Endodermal cell (in vitro differentiated cells): ENCODE data around the gene UNC13B. TPM values are rescaled to one million over a fixed set of nuclear protein-coding genes. Genes with fewer than 3 reads are reported as not detected.
A peak's percentile ranks its signal among the peaks of the same experiment; 100 is the strongest.

Experiments
- DNase-seq: peaks from one replicate; pipeline ENCODE4 v3.0.0-alpha.2; 2017
- H3K27ac ChIP-seq: 2 replicates; pipeline ENCODE4 v1.5.1; 2013; ENCODE audit warnings: mild to moderate bottlenecking, low read depth, low read length, moderate library complexity
- H3K27me3 ChIP-seq: 2 replicates; pipeline ENCODE4 v1.6.1; 2013; ENCODE audit warnings: mild to moderate bottlenecking, low read length, moderate library complexity; ENCODE audit not compliant: insufficient read depth, control insufficient read depth, poor library complexity, severe bottlenecking
- H3K36me3 ChIP-seq: 2 replicates; pipeline ENCODE4 v1.7.0; 2013; ENCODE audit warnings: mild to moderate bottlenecking, low read length, moderate library complexity; ENCODE audit not compliant: control insufficient read depth, insufficient read depth
- H3K4me1 ChIP-seq: one replicate; pipeline ENCODE4 v1.7.0; 2013; ENCODE audit warnings: low read length; ENCODE audit not compliant: control insufficient read depth, insufficient read depth
- H3K4me3 ChIP-seq: 2 replicates; pipeline ENCODE4 v1.5.1; 2013; ENCODE audit warnings: mild to moderate bottlenecking, low read length, moderate library complexity
- H3K9ac ChIP-seq: 2 replicates; pipeline ENCODE4 v1.6.1; 2013; ENCODE audit warnings: mild to moderate bottlenecking, low read length, moderate library complexity; ENCODE audit not compliant: poor library complexity, severe bottlenecking; ENCODE audit errors: extremely low read depth
- H3K9me3 ChIP-seq: 2 replicates; pipeline ENCODE4 v1.6.1; 2013; ENCODE audit warnings: mild to moderate bottlenecking, low read length, moderate library complexity; ENCODE audit not compliant: control insufficient read depth
- H3K27ac Mint-ChIP-seq: 2 replicates; pipeline ENCODE4 v1.8.0; 2020; ENCODE audit warnings: mixed read lengths
- H3K27me3 Mint-ChIP-seq: 2 replicates; pipeline ENCODE4 v1.8.0; 2021; ENCODE audit warnings: mild to moderate bottlenecking, mixed read lengths; ENCODE audit not compliant: insufficient read depth
- H3K36me3 Mint-ChIP-seq: 2 replicates; pipeline ENCODE4 v1.8.0; 2020; ENCODE audit warnings: low read depth, mixed read lengths
- H3K4me1 Mint-ChIP-seq: 2 replicates; pipeline ENCODE4 v1.8.0; 2020; ENCODE audit warnings: mixed read lengths
- H3K4me3 Mint-ChIP-seq: 2 replicates; pipeline ENCODE4 v1.8.0; 2020; ENCODE audit warnings: mild to moderate bottlenecking, moderate library complexity, mixed read lengths
- H3K9me3 Mint-ChIP-seq: 2 replicates; pipeline ENCODE4 v1.8.0; 2020; ENCODE audit warnings: mild to moderate bottlenecking, mixed read lengths
- WGBS, 2 experiments: methylation state at CpG; one replicate each; pipeline versions ENCODE4 v1.1.5 to v1.1.7; 2013; ENCODE audit warnings: missing lambda C conversion rate in 2 of 2, mixed read lengths in 1 of 2; ENCODE audit not compliant: insufficient coverage in 1 of 2, insufficient read length in 1 of 2; 5-methylcytosine and 5-hydroxymethylcytosine counted together
- total RNA-seq, 2 donors: library from RNA; stranded (reverse); fragmentation: NEBNext Ultra II Directional in 1 of 2; extraction: Animal tissue kit (Norgen Biotek cat#: 25700) in 1 of 2; gene quantifications; 2 replicates in 1 of 2; 3 replicates in 1 of 2; pipeline ENCODE4 v1.2.1, GENCODE V29; 2021
- TF ChIP-seq, protein P1 (sequence below): fragments of 200-600 bp; sonication (generic); conservative IDR thresholded peaks from 2 replicates; pipeline ENCODE4 v1.5.0; 2021; ENCODE audit warnings: antibody characterized with exemption, mild to moderate bottlenecking

The UNC13B gene
- total RNA-seq, 2 donors from 2014 or later = 53.9 to 57.2 TPM

DNA sequence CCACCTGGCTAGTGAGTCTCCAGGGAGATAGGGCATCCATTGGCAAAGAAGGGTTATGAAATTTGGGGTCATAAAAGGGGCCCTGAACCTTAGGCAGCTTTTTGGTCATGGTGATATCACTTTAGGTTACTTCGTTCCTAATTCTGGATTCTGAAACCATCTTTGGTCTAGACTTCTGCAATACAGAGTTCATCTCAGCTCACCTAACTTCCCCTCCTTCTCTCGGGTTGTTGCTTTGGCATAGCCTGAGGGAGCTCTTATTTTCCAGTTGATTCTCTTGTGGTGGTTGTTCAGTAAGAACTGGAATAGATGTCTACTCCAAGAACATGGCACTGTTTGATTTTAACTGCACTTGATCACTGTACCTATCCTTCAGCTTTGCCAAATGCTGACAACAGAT, 179.2 kb downstream of the UNC13B start:
- Histone ChIP-seq H3K27me3 (no peaks in the 10 kb centered on the region), H3K9me3 (no peaks in the 10 kb centered on the region), H3K9ac (no peak overlapping the region), H3K4me1 (peaks cover 10% of the 10 kb centered on the region), H3K4me3 (no peak overlapping the region), H3K36me3 (no peaks in the 10 kb centered on the region), H3K27ac (no peak overlapping the region)
- Mint-ChIP-seq H3K36me3 (peaks cover 7% of the 10 kb centered on the region), H3K4me1 (peaks cover 22% of the 10 kb centered on the region), H3K4me3 (no peak overlapping the region), H3K27me3 (no peaks in the 10 kb centered on the region), H3K27ac (no peak overlapping the region), H3K9me3 (no peaks in the 10 kb centered on the region)
- TF ChIP-seq, protein P1, sequence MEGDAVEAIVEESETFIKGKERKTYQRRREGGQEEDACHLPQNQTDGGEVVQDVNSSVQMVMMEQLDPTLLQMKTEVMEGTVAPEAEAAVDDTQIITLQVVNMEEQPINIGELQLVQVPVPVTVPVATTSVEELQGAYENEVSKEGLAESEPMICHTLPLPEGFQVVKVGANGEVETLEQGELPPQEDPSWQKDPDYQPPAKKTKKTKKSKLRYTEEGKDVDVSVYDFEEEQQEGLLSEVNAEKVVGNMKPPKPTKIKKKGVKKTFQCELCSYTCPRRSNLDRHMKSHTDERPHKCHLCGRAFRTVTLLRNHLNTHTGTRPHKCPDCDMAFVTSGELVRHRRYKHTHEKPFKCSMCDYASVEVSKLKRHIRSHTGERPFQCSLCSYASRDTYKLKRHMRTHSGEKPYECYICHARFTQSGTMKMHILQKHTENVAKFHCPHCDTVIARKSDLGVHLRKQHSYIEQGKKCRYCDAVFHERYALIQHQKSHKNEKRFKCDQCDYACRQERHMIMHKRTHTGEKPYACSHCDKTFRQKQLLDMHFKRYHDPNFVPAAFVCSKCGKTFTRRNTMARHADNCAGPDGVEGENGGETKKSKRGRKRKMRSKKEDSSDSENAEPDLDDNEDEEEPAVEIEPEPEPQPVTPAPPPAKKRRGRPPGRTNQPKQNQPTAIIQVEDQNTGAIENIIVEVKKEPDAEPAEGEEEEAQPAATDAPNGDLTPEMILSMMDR = no peak
- WGBS, 2 experiments = 86 to 100% methylated on average over 1 to 2 of the region's 2 CpGs
- DNase-seq = no peak

DNA sequence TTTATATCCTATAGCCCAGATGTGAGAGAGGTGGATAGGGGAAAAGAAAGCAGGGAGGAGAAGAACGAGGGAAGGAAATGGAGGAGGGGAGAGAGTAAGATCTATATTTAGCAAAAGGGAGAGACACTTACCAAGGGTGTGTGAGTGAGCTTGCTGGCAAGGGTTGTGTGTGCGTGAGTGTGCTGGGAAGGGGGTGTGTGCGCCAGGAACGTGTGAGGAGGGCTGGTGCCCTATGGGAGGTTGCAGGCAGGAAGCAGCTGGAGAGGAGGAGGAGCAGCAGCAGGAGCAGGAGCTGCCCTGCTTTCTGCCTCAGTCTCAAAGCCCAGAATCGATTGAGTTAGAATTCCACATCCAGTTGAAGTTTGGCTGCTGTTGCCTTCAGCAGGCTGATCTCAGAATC, 179.8 kb downstream of the UNC13B start:
- H3K36me3 Mint-ChIP-seq = peaks cover 7% of the 10 kb centered on the region
- peaks cover 18% of the 10 kb centered on the region for H3K4me1 Mint-ChIP-seq
- Histone ChIP-seq H3K4me1 (peaks cover 10% of the 10 kb centered on the region), H3K36me3 (no peaks in the 10 kb centered on the region), H3K4me3 (no peak overlapping the region), H3K27me3 (no peaks in the 10 kb centered on the region), H3K27ac (no peak overlapping the region), H3K9ac (no peak overlapping the region), H3K9me3 (no peaks in the 10 kb centered on the region)
- H3K27ac Mint-ChIP-seq = peak overlapping the region; percentile 77
- TF ChIP-seq, protein P1 = no peak
- WGBS, 2 experiments = 50 to 63% methylated on average over 5 of the region's 5 CpGs
- H3K4me3 Mint-ChIP-seq = no peak overlapping the region
- DNase-seq = peak; percentile 68
- H3K27me3 Mint-ChIP-seq = no peaks in the 10 kb centered on the region
- H3K9me3 Mint-ChIP-seq = no peaks in the 10 kb centered on the region

DNA sequence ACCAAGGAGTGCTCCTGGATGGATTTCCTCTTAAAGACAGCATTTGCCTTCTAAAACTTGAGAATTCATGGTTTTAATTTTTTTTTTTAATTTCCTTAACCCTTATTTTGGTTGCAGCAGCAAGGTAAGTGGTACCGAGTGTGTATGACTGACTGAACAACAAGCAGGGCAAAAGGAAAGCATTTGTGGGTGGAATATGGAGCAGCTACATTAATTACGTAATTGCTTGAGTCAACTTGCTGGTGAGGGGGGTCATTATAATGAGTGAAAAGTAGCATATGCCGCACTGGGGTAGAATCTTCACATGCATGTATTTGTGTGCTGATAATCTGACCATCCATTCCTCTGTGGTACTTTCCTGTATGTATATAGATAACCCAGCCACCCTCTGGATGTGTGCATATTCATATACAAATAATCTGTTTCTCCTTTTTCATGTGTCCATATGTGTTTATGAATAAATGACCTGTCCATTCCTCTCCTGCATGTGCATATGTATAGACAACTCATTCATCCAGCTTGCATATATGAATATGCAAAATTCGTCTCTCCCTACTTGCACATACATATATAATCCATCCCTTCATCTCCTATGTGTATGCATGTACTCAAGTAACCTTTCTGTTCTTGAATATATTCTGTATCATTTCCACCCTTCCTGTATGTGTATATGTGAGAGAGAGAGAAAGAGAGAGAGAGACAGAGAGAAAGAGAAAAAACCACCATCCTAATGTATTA, 180.6 kb downstream of the UNC13B start:
- Histone ChIP-seq H3K9ac (no peak overlapping the region), H3K9me3 (no peaks in the 10 kb centered on the region), H3K36me3 (no peaks in the 10 kb centered on the region), H3K27ac (no peak overlapping the region), H3K4me3 (no peak overlapping the region), H3K27me3 (no peaks in the 10 kb centered on the region), H3K4me1 (peaks cover 3% of the 10 kb centered on the region)
- Mint-ChIP-seq H3K36me3 (peaks cover 7% of the 10 kb centered on the region), H3K4me1 (peaks cover 10% of the 10 kb centered on the region), H3K27me3 (no peaks in the 10 kb centered on the region), H3K4me3 (no peak overlapping the region), H3K9me3 (no peaks in the 10 kb centered on the region), H3K27ac (no peak overlapping the region)
- TF ChIP-seq, protein P1 = no peak
- WGBS, 2 experiments = 87 to 92% methylated on average over 2 to 4 of the region's 4 CpGs
- no peak for DNase-seq
